Effector CD8-positive, alpha-beta T cell (primary cell): ENCODE measurements around the gene OBSL1.

Experiments
- DNase-seq: peaks from one replicate; lab custom pipeline; 2025; lab: John Stamatoyannopoulos, UW

The OBSL1 gene

GRCh38 chr2:219549619-219550018, 21.7 kb downstream of the OBSL1 start:
- no peak for DNase-seq

DNA sequence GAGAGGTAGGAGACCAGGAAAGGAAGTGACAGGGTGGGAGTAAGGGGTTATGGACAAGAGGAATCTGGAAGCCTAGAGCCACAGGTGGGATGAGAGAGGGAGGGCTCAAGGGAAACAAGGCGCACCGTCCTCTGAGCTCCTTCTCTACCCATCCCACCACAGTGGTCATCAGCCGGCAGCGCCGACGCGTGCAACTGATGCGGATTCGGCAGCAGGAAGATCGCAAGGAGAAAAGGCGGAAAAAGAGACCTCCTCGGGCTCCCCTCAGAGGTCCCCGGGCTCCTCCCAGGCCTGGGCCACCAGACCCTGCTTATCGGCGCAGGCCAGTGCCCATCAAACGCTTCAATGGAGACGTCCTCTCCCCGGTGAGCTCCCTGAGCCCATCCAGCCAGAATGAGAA, 22.3 kb downstream of the OBSL1 start:
- no peak for DNase-seq

- no peak for DNase-seq
These were observed 23.7 kb downstream of the OBSL1 start for GRCh38 chr2:219547621-219548020.

GRCh38 chr2:219545943-219546352, 25.4 kb downstream of the OBSL1 start:
- no peak for DNase-seq

- DNase-seq, result no peak
These were observed 25.9 kb downstream of the OBSL1 start for GRCh38 chr2:219545295-219545942.

DNA sequence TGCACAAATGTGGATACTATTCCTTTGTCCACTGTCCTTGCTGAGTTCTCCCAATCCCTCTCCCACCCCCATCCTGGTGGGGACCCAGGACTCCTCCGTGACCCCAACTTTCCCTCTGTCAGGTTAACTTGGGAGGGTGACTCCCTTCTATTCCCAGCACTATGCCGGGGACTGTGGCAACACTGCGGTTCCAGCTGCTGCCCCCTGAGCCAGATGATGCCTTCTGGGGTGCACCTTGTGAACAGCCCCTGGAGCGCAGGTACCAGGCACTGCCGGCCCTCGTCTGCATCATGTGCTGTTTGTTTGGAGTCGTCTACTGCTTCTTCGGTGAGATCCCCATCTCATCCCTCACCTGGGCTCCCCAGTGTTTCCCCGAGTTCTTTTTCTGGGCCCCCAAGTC, 26.8 kb downstream of the OBSL1 start:
- no peak for DNase-seq

GRCh38 chr2:219543596-219544358, 27.6 kb downstream of the OBSL1 start, which contains the start of the genes CHPF and TMEM198:
Gene CHPF (minus strand): TSS chr2:219543809. CDS start chr2:219543538, 271 bp downstream.
Gene TMEM198 (plus strand): TSS chr2:219544028. CDS start chr2:219544728, 700 bp downstream.
- peak; percentile 84 for DNase-seq

GRCh38 chr2:219542931-219543595, 28.3 kb downstream of the OBSL1 start:
- no peak for DNase-seq

DNA sequence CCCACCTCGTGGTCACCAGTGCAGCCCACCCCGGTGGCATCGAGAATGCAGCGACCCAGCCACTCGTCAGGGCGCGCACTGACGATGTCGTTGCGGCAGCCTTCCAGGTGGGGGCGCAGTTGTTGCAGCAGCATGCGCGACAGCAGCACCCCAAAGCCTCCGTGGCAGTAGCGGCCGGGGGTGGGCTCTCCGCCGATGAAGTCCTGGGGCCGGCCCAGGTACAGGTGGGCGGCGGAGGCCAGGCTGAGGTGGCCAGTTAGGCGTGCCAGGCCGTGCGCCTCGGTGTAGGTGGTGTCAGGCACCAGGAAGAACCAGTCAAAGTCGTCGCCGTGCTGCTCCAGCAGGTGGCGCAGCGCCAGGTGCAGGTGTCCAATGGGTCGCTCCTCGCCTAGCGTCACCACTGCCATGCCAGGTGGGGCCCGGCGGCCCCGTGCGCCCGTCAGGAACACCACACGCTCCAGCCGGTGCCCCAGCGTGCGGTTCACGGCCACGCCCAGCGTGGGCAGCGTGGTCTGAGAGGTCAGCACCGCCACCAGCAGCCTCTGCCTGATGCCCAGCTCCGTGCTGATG, 29.6 kb downstream of the OBSL1 start:
- DNase-seq, result peak; percentile 78

DNA sequence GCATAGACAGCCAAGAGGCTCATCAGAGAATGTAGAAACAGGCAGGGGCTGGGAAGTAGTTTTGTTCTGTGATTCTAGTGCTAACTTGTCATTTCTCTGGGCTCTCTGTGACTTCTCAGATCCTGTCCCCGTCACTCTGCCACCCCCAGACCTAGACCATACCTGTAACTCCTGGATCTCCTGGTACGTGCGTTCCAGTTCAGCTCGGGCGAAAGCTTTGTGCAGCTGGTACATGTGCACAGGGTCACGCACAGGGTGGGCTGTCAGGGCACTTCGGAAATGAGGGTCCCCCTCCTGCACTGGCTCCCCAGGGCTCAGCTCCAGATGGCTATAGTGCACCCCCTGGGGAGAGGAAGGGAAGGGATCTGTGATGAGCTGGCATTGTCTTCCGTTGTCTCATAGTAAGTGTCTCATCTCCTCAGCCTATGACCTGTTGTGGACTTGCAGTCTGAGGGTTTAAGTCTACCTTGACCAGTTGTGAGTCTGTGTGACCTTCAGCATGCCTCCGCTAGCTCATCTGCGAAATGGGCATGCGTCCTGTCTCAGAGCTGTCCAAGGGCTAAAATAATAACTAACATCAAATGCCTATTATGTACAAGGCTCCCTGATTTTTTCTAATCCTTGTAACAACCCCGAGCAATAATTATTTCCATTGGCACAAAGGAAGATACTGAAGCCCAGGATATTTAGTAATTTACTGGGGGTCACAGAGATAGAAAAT, 30.4 kb downstream of the OBSL1 start:
- no peak for DNase-seq

DNA sequence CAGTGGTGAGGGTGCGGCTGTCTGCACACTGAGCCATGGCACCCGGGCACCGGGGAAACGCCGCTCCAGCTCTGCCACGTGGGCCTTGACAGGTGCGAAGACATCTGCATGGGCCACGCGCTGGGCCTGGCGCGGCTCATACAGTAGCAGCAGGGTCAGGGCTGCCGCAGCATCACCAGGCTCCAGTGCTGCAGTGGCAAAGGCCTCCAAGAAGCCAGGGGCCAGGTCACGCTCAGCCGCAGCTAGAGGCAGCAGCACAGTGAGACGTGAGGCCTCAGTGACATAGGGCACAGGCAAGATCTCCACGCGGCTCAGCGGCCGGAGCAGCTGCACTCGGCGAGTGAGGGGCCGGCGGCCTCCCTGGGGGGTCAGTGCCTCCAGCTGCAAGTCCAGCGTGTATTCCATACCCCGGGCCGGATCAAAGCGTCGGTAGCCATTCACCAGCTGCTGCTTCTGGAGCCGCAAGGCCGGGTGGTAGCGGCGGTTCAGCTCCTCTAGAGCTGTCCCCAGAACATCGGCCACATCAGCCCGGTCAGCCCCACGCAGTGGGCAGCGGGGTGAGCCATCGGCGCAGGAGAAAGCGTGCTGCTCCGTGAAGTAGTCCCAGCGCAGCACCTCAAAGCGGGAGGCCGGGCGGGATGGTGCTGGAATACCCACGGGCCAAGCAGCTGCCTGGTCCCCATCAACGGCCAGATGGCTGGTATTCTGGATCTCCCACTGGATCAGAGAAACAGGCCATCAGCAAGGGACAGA, 31.2 kb downstream of the OBSL1 start:
- no peak for DNase-seq

- no peak for DNase-seq
These were observed 32.2 kb downstream of the OBSL1 start for GRCh38 chr2:219538956-219539788.

GRCh38 chr2:219538504-219538951, 32.8 kb downstream of the OBSL1 start:
- DNase-seq, result no peak

DNA sequence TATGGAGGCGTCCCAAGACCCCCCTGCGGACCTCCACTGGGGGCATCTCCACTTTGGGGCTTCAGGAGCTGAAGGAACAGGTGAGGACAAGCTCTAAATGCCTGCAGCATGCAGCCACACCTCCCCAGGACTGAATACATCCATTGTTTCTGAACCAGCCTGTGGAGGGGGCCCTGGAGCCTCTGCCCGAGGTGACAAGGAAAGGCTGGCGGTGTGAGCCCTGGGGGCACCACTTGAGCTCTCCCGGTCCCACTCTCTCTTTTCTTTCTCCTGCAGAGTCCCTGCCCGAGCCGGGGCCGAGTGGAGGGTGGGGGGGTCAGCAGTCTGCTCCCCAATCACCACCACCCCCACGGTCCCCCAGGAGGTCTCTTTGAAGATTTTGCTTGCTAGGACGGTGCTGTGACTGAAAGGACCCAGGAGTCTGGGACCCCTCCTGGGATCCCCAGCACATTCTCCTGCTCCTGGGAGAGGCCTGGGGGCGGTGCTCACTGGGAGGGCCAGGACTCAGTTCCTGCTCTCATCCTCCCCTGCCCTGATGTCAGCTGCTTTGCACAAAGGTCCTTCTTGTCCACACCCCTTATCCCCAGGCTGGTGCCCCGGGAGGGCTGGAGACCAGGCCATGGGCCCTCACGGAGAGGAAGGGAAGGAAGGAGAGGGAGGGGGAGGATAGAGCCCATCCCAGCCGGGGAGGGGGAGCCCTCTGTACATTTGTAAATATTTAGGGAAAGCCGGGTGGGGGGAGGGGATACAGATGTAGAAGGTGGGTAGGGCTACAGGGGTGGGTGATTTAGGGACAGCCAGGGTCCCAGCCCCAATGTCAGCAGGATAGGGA, 33.5 kb downstream of the OBSL1 start:
- no peak for DNase-seq

DNA sequence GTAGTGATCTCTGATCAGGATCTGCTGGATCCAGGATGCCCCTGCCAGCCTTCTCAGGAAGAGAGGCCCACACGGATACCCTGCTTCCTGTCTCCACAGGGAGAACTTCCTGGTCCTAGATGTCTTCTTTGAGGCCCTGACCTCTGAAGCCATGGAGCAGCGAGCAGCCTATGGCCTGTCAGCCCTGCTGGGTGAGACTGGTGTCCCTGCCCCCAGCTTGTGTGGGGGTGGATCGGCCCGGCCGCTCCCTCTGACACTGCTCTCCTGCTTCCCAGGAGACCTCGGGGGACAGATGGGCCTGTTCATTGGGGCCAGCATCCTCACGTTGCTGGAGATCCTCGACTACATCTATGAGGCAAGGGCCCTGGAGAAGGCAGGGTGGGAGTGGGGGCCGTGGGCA, 34.4 kb downstream of the OBSL1 start:
- DNase-seq, result no peak

DNA sequence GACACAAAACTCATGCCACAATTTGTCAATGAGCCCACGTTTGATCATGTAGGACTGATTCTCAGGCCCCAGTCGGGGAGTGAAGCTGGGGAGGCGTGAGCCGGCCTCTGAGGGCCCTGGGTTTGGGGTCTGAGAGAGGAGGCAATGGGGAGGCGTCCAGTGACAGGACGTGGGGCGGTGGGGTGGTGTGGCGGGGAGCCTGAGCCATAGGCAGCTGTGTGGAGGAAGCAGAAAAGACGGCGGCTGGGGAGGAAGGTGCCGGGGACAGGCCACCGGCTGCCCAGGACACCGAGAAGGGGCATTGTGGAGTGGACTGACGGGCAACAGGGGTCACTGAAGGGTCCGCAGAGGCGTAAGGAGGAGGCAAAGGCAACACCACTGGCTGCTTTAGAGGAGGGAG, 34.9 kb downstream of the OBSL1 start:
- no peak for DNase-seq

GRCh38 chr2:219533930-219534661, 37.2 kb downstream of the OBSL1 start:
- DNase-seq, result no peak

DNA sequence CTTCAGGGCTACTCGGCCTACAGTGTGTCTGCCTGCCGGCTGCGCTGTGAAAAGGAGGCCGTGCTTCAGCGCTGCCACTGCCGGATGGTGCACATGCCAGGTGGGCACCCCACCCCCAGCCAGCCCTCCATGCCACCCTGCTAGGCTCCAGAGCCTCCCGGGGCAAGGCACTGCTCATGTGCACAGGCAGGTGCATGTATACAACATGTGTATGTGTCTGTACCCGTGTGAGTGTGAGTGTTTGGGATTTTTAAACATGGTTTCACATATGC, 39.0 kb downstream of the OBSL1 start:
- no peak for DNase-seq
